GM23338 (cell line): ENCODE data around the gene ISCU. TPM values are rescaled to one million over a fixed set of nuclear protein-coding genes. Genes with fewer than 3 reads are reported as not detected.

ENCODE experiments used
- ATAC-seq: fragments of 200-7000 bp; cut with Tn5 transposase; 3 replicates; pipeline ENCODE4 v1.9.1; 2020
- DNase-seq: peaks from one replicate; pipeline ENCODE4 v3.0.0-alpha.2; 2015; ENCODE audit warnings: low spot score
- H2AFZ ChIP-seq: fragments of 200-600 bp; sonication (generic); 2 replicates; pipeline ENCODE4 v1.8.0; 2016; ENCODE audit warnings: antibody characterized with exemption, mild to moderate bottlenecking, moderate library complexity
- H3F3A ChIP-seq: fragments of 200-600 bp; sonication (generic); replicated peaks from 2 replicates; pipeline ENCODE4 v1.8.0; 2017; ENCODE audit warnings: antibody characterized with exemption, mixed run types, low read depth
- H3K27ac ChIP-seq: fragments of 200-600 bp; sonication (generic); 2 replicates; pipeline ENCODE4 v1.6.1; 2016; ENCODE audit warnings: low read depth
- H3K27me3 ChIP-seq: fragments of 200-600 bp; sonication (generic); 2 replicates; pipeline ENCODE4 v1.8.0; 2016; ENCODE audit warnings: mild to moderate bottlenecking, mixed run types, moderate library complexity; ENCODE audit not compliant: insufficient read depth
- H3K36me3 ChIP-seq: fragments of 200-600 bp; sonication (generic); 2 replicates; pipeline ENCODE4 v1.8.0; 2016; ENCODE audit warnings: mild to moderate bottlenecking; ENCODE audit not compliant: insufficient read depth
- H3K4me1 ChIP-seq: fragments of 200-600 bp; sonication (generic); 2 replicates; pipeline ENCODE4 v1.8.0; 2016; ENCODE audit warnings: mild to moderate bottlenecking, moderate library complexity; ENCODE audit not compliant: insufficient read depth
- H3K4me2 ChIP-seq: fragments of 200-600 bp; sonication (generic); 2 replicates; pipeline ENCODE4 v1.7.1; 2017; ENCODE audit warnings: mixed run types
- H3K4me3 ChIP-seq: fragments of 200-600 bp; sonication (generic); 2 replicates; pipeline ENCODE4 v1.6.1; 2016; ENCODE audit warnings: mixed run types
- H3K79me2 ChIP-seq: fragments of 200-600 bp; sonication (generic); replicated peaks from 2 replicates; pipeline ENCODE4 v1.8.0; 2017; ENCODE audit warnings: mild to moderate bottlenecking; ENCODE audit not compliant: insufficient read depth
- H3K9me2 ChIP-seq: fragments of 200-600 bp; sonication (generic); 2 replicates; pipeline ENCODE4 v1.8.0; 2017; ENCODE audit not compliant: insufficient read depth
- H4K20me1 ChIP-seq: fragments of 200-600 bp; sonication (generic); replicated peaks from 2 replicates; pipeline ENCODE4 v1.8.0; 2017; ENCODE audit warnings: mild to moderate bottlenecking; ENCODE audit not compliant: insufficient read depth
- H3K27ac Mint-ChIP-seq: 2 replicates; pipeline ENCODE4 v1.8.0; 2020; ENCODE audit warnings: inconsistent platforms, mild to moderate bottlenecking, moderate library complexity, mixed read lengths
- H3K27me3 Mint-ChIP-seq: 3 replicates; pipeline ENCODE4 v1.8.0; 2022; ENCODE audit warnings: low read depth, mild to moderate bottlenecking, moderate library complexity, mixed read lengths, inconsistent platforms; ENCODE audit not compliant: insufficient read depth, poor library complexity
- H3K36me3 Mint-ChIP-seq: 3 replicates; pipeline ENCODE4 v1.8.0; 2021; ENCODE audit warnings: low read depth, mild to moderate bottlenecking, inconsistent platforms, moderate library complexity, mixed read lengths
- H3K4me1 Mint-ChIP-seq: 3 replicates; pipeline ENCODE4 v1.8.0; 2020; ENCODE audit warnings: mild to moderate bottlenecking, inconsistent platforms, mixed read lengths
- H3K4me3 Mint-ChIP-seq: 3 replicates; pipeline ENCODE4 v1.8.0; 2021; ENCODE audit warnings: moderate library complexity, mild to moderate bottlenecking, inconsistent platforms, mixed read lengths
- H3K9me3 Mint-ChIP-seq: 3 replicates; pipeline ENCODE4 v1.8.0; 2020; ENCODE audit warnings: moderate library complexity, mild to moderate bottlenecking, inconsistent platforms, mixed read lengths
- CREB1 ChIP-seq: fragments of 250-450 bp; sonication (Bioruptor Pico); IDR thresholded peaks from 2 replicates; pipeline ENCODE4 v1.5.0; 2020; ENCODE audit warnings: low read depth, mild to moderate bottlenecking, moderate library complexity
- EZH2 ChIP-seq: fragments of 200-600 bp; sonication (generic); IDR thresholded peaks from one replicate; pipeline ENCODE4 v1.8.0; 2017; ENCODE audit warnings: antibody characterized with exemption, mild to moderate bottlenecking, low read depth; ENCODE audit not compliant: unreplicated experiment
- EZH2phosphoT487 ChIP-seq: fragments of 200-600 bp; sonication (generic); IDR thresholded peaks from one replicate; pipeline ENCODE4 v1.8.1; 2018; ENCODE audit warnings: antibody characterized with exemption; ENCODE audit not compliant: unreplicated experiment
- JUNB ChIP-seq: IDR thresholded peaks from one replicate; pipeline ENCODE4 v1.6.1; 2016; ENCODE audit warnings: antibody characterized with exemption; ENCODE audit not compliant: unreplicated experiment
- NANOG ChIP-seq: IDR thresholded peaks from 2 replicates; pipeline ENCODE4 v1.6.1; 2016; ENCODE audit warnings: antibody characterized with exemption, borderline replicate concordance
- POLR2AphosphoS5 ChIP-seq: IDR thresholded peaks from 2 replicates; pipeline ENCODE4 v1.6.1; 2016; ENCODE audit warnings: antibody characterized with exemption, low read depth
- STAT1 ChIP-seq: IDR thresholded peaks from one replicate; pipeline ENCODE4 v1.6.1; 2016; ENCODE audit warnings: antibody characterized with exemption; ENCODE audit not compliant: unreplicated experiment
- ZNF114 ChIP-seq: fragments of 250-450 bp; sonication (Bioruptor Pico); IDR thresholded peaks from 2 replicates; pipeline ENCODE4 v1.5.0; 2020; ENCODE audit warnings: mild to moderate bottlenecking, moderate library complexity
- ZNF331 ChIP-seq: fragments of 250-450 bp; sonication (Bioruptor Pico); IDR thresholded peaks from 2 replicates; pipeline ENCODE4 v1.5.0; 2020; ENCODE audit warnings: low read depth, mild to moderate bottlenecking, moderate library complexity
- polyA plus RNA-seq: library from polyadenylated mRNA; unstranded; fragments of >200 nt; fragmentation: Nextera tagmentation; extraction: Ambion mirVana; gene quantifications from 2 replicates; pipeline ENCODE4 v1.2.1, GENCODE V29; 2016
- total RNA-seq: library from RNA; depleted of rRNA; stranded (reverse); fragments of >200 nt; shearing (Covaris generic); gene quantifications from 2 replicates; pipeline ENCODE4 v1.2.3, GENCODE V29; 2014
- TF ChIP-seq, protein P1 (sequence below): fragments of 250-450 bp; sonication (Bioruptor Pico); IDR thresholded peaks from 2 replicates; pipeline ENCODE4 v1.5.0; 2020; ENCODE audit warnings: mild to moderate bottlenecking, moderate library complexity
- TF ChIP-seq, protein P2 (sequence below): IDR thresholded peaks from one replicate; pipeline ENCODE4 v1.6.1; 2018; ENCODE audit warnings: antibody characterized with exemption; ENCODE audit not compliant: unreplicated experiment
- TF ChIP-seq, protein P3 (sequence below), 2 experiments: fragments of 200-600 bp in 1 of 2; sonication (generic) in 1 of 2; conservative IDR thresholded peaks; 2 replicates each; pipeline versions ENCODE4 v1.5.1 to v1.6.1; 2016 to 2017; ENCODE audit warnings: antibody characterized with exemption in 2 of 2, low read depth in 2 of 2, mild to moderate bottlenecking in 2 of 2, moderate library complexity in 1 of 2

The ISCU gene
- total and polyA plus RNA-seq, 2 experiments from 2014 or later = 123 to 129 TPM

DNA sequence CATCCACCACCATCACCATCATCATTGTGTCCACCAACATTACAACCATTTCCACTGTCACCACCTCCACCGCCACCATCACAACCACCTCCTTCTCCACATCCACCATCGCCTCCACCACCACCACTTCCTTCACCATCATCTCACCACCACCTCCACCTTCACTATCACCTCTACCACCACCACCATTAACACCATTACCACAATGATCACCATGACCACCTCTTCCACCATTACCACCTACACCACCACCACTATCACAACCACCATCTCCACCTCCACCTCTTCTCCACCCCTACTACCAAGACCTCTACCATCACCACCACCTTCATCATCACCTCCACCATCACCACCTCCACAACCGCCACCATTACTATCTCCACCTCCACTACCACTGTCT is 16.4 kb downstream of the ISCU start:
- Mint-ChIP-seq H3K27me3 (peaks cover 2% of the 10 kb centered on the region), H3K27ac (no peak overlapping the region), H3K4me3 (no peak overlapping the region; the same call in 2 of the 3 replicates), H3K36me3 (peaks cover 3% of the 10 kb centered on the region; the same call in 1 of the 3 replicates), H3K4me1 (peaks cover 3% of the 10 kb centered on the region; the same call in 1 of the 3 replicates), H3K9me3 (peaks cover 10% of the 10 kb centered on the region; the same call in 2 of the 3 replicates)
- Histone ChIP-seq H3K27me3 (no peaks in the 10 kb centered on the region), H3K9me2 (peaks cover 5% of the 10 kb centered on the region; the same call in 1 of the 2 replicates), H3K4me2 (no peak overlapping the region), H2AFZ (no peak overlapping the region), H3K79me2 (no peaks in the 10 kb centered on the region), H3F3A (no peaks in the 10 kb centered on the region), H3K4me3 (no peak overlapping the region), H3K36me3 (no peaks in the 10 kb centered on the region), H3K27ac (no peak overlapping the region), H4K20me1 (no peaks in the 10 kb centered on the region), H3K4me1 (no peaks in the 10 kb centered on the region)
- ATAC-seq = no peak
- no peak for DNase-seq
- TF ChIP-seq, protein P1, sequence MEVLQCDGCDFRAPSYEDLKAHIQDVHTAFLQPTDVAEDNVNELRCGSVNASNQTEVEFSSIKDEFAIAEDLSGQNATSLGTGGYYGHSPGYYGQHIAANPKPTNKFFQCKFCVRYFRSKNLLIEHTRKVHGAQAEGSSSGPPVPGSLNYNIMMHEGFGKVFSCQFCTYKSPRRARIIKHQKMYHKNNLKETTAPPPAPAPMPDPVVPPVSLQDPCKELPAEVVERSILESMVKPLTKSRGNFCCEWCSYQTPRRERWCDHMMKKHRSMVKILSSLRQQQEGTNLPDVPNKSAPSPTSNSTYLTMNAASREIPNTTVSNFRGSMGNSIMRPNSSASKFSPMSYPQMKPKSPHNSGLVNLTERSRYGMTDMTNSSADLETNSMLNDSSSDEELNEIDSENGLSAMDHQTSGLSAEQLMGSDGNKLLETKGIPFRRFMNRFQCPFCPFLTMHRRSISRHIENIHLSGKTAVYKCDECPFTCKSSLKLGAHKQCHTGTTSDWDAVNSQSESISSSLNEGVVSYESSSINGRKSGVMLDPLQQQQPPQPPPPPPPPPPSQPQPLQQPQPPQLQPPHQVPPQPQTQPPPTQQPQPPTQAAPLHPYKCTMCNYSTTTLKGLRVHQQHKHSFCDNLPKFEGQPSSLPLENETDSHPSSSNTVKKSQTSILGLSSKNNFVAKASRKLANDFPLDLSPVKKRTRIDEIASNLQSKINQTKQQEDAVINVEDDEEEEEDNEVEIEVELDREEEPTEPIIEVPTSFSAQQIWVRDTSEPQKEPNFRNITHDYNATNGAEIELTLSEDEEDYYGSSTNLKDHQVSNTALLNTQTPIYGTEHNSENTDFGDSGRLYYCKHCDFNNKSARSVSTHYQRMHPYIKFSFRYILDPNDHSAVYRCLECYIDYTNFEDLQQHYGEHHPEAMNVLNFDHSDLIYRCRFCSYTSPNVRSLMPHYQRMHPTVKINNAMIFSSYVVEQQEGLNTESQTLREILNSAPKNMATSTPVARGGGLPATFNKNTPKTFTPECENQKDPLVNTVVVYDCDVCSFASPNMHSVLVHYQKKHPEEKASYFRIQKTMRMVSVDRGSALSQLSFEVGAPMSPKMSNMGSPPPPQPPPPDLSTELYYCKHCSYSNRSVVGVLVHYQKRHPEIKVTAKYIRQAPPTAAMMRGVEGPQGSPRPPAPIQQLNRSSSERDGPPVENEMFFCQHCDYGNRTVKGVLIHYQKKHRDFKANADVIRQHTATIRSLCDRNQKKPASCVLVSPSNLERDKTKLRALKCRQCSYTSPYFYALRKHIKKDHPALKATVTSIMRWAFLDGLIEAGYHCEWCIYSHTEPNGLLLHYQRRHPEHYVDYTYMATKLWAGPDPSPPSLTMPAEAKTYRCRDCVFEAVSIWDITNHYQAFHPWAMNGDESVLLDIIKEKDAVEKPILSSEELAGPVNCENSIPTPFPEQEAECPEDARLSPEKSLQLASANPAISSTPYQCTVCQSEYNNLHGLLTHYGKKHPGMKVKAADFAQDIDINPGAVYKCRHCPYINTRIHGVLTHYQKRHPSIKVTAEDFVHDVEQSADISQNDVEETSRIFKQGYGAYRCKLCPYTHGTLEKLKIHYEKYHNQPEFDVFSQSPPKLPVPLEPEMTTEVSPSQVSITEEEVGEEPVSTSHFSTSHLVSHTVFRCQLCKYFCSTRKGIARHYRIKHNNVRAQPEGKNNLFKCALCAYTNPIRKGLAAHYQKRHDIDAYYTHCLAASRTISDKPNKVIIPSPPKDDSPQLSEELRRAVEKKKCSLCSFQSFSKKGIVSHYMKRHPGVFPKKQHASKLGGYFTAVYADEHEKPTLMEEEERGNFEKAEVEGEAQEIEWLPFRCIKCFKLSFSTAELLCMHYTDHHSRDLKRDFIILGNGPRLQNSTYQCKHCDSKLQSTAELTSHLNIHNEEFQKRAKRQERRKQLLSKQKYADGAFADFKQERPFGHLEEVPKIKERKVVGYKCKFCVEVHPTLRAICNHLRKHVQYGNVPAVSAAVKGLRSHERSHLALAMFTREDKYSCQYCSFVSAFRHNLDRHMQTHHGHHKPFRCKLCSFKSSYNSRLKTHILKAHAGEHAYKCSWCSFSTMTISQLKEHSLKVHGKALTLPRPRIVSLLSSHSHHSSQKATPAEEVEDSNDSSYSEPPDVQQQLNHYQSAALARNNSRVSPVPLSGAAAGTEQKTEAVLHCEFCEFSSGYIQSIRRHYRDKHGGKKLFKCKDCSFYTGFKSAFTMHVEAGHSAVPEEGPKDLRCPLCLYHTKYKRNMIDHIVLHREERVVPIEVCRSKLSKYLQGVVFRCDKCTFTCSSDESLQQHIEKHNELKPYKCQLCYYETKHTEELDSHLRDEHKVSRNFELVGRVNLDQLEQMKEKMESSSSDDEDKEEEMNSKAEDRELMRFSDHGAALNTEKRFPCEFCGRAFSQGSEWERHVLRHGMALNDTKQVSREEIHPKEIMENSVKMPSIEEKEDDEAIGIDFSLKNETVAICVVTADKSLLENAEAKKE (CRISPR knock-in tag) = no peak
- TF ChIP-seq, protein P2, sequence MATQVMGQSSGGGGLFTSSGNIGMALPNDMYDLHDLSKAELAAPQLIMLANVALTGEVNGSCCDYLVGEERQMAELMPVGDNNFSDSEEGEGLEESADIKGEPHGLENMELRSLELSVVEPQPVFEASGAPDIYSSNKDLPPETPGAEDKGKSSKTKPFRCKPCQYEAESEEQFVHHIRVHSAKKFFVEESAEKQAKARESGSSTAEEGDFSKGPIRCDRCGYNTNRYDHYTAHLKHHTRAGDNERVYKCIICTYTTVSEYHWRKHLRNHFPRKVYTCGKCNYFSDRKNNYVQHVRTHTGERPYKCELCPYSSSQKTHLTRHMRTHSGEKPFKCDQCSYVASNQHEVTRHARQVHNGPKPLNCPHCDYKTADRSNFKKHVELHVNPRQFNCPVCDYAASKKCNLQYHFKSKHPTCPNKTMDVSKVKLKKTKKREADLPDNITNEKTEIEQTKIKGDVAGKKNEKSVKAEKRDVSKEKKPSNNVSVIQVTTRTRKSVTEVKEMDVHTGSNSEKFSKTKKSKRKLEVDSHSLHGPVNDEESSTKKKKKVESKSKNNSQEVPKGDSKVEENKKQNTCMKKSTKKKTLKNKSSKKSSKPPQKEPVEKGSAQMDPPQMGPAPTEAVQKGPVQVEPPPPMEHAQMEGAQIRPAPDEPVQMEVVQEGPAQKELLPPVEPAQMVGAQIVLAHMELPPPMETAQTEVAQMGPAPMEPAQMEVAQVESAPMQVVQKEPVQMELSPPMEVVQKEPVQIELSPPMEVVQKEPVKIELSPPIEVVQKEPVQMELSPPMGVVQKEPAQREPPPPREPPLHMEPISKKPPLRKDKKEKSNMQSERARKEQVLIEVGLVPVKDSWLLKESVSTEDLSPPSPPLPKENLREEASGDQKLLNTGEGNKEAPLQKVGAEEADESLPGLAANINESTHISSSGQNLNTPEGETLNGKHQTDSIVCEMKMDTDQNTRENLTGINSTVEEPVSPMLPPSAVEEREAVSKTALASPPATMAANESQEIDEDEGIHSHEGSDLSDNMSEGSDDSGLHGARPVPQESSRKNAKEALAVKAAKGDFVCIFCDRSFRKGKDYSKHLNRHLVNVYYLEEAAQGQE = no peak
- TF ChIP-seq EZH2 (no peak), CREB1 (CRISPR knock-in tag) (no peak), ZNF331 (no peak), JUNB (no peak), ZNF114 (CRISPR knock-in tag) (no peak), NANOG (no peak), STAT1 (no peak), POLR2AphosphoS5 (no peak), EZH2phosphoT487 (no peak)
- TF ChIP-seq, protein P3, sequence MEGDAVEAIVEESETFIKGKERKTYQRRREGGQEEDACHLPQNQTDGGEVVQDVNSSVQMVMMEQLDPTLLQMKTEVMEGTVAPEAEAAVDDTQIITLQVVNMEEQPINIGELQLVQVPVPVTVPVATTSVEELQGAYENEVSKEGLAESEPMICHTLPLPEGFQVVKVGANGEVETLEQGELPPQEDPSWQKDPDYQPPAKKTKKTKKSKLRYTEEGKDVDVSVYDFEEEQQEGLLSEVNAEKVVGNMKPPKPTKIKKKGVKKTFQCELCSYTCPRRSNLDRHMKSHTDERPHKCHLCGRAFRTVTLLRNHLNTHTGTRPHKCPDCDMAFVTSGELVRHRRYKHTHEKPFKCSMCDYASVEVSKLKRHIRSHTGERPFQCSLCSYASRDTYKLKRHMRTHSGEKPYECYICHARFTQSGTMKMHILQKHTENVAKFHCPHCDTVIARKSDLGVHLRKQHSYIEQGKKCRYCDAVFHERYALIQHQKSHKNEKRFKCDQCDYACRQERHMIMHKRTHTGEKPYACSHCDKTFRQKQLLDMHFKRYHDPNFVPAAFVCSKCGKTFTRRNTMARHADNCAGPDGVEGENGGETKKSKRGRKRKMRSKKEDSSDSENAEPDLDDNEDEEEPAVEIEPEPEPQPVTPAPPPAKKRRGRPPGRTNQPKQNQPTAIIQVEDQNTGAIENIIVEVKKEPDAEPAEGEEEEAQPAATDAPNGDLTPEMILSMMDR (conservative IDR thresholded peaks at IDR 0.05; ENCODE audit: low read depth in 2 of 2) = no peak
